ENCODE measurements around the gene TOM1L1.

- TF ChIP-seq CTCF (IDR thresholded peaks at IDR 0.05; ENCODE audit: low read depth, low read length, missing input control), result no peak
- TF ChIP-seq GABPA (IDR thresholded peaks at IDR 0.05 in 1 of 2, conservative IDR thresholded peaks at IDR 0.05 in 1 of 2), result no peak
Measured at GRCh38 chr17:54861471-54861983, 39.1 kb upstream of the TOM1L1 start.

Measured in liver (tissue), 3 donors.